Measurements from ENCODE around the gene NEDD4L.

- no peak for TF ChIP-seq CTCF (conservative IDR thresholded peaks at IDR 0.05 in 1 of 2, IDR thresholded peaks at IDR 0.05 in 1 of 2; ENCODE audit: extremely low read depth in 1 of 2, insufficient read depth in 1 of 2, low read depth in 1 of 2, low read length in 2 of 2)
- no peak for TF ChIP-seq EZH2 (IDR thresholded peaks at IDR 0.05; ENCODE audit: borderline replicate concordance, low read length)
These were observed 195.9 kb downstream of the NEDD4L start for GRCh38 chr18:58239879-58240278.
